KMS-11 (cell line): ENCODE data around the gene RIPK3.

Source experiments
- H2AFZ ChIP-seq: fragments of 200-600 bp; sonication (generic); 2 replicates; pipeline ENCODE4 v1.6.1; 2016; ENCODE audit warnings: antibody characterized with exemption, mixed run types, low read depth
- H3K27ac ChIP-seq: fragments of 200-600 bp; sonication (generic); 2 replicates; pipeline ENCODE4 v1.6.1; 2016; ENCODE audit warnings: mild to moderate bottlenecking, mixed run types
- H3K27me3 ChIP-seq: fragments of 200-600 bp; sonication (generic); 2 replicates; pipeline ENCODE4 v1.6.1; 2017; ENCODE audit warnings: mild to moderate bottlenecking, low read depth, mixed run types, moderate library complexity; ENCODE audit not compliant: insufficient read depth
- H3K36me3 ChIP-seq: fragments of 200-600 bp; sonication (generic); 2 replicates; pipeline ENCODE4 v1.6.1; 2017; ENCODE audit warnings: mild to moderate bottlenecking, mixed run types; ENCODE audit not compliant: insufficient read depth
- H3K4me1 ChIP-seq: fragments of 200-600 bp; sonication (generic); 2 replicates; pipeline ENCODE4 v1.6.1; 2016; ENCODE audit warnings: mild to moderate bottlenecking, low read depth, mixed run types; ENCODE audit not compliant: poor library complexity, severe bottlenecking
- H3K4me2 ChIP-seq: fragments of 200-600 bp; sonication (generic); 2 replicates; pipeline ENCODE4 v1.7.0; 2016; ENCODE audit warnings: mild to moderate bottlenecking, mixed run types
- H3K4me3 ChIP-seq: fragments of 200-600 bp; sonication (generic); IDR thresholded peaks from 2 replicates; pipeline ENCODE4 v1.6.1; 2017; ENCODE audit warnings: low read depth, low read length, mixed read lengths; ENCODE audit not compliant: insufficient read depth
- H3K79me2 ChIP-seq: fragments of 200-600 bp; sonication (generic); 2 replicates; pipeline ENCODE4 v1.6.1; 2016; ENCODE audit warnings: low read depth, mixed run types; ENCODE audit not compliant: insufficient read depth
- H3K9ac ChIP-seq: fragments of 200-600 bp; sonication (generic); 2 replicates; pipeline ENCODE4 v1.6.1; 2016; ENCODE audit warnings: mild to moderate bottlenecking, mixed run types
- H4K20me1 ChIP-seq: fragments of 200-600 bp; sonication (generic); 2 replicates; pipeline ENCODE4 v1.6.1; 2016; ENCODE audit warnings: mild to moderate bottlenecking, mixed run types; ENCODE audit not compliant: insufficient read depth
- CTCF ChIP-seq: fragments of 200-600 bp; sonication (generic); conservative IDR thresholded peaks from 2 replicates; pipeline ENCODE4 v1.6.1; 2017; ENCODE audit warnings: low read depth, mild to moderate bottlenecking, antibody characterized with exemption, low read length, moderate library complexity, mixed read lengths

RIPK3 gene

DNA sequence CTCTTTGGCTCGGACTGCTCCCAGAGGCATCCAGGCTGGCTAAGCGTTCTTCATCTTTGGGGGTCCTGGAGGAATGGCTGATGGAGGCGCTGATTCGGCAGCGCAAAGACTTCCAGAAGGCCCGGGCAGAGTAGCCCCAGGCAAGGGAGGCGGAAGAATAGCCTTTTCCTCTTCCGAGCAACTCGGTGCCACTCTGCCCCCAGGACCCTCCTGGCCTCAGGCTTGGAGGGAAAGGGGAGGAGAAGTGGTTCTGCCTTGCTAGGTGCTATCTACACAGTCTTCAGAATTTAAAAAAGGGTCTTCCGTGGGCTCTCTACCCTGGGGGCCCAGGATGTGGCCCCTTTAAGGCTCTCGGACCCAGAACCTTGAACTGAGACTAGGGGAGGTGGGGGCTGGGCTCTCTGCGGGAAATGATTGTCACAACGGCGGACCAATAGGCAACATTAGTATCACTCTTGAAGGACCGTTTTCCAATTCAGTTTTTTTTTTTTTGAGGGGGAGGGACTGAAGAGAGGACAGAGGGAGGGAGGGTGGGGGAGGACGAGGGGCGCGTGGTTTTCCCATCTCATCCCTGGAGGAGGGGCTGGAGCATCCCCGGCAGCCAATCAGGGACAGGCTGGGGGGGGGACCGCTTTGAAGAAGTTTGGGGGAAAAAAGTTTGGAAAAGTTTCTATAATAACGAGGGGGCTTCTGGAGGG is 27.9 kb upstream of the RIPK3 start, which contains the start of gene NFATC4:
TSS of gene NFATC4 (plus strand) at position 671 of the 698 bp plus-strand sequence. CDS start 157 bp downstream, outside the sequence.
- Histone ChIP-seq H3K27ac (peak within 1 kb of the TSS; percentile 64), H3K4me2 (peak within 1 kb of the TSS; percentile 46), H3K9ac (peak within 1 kb of the TSS; percentile 37; the same call in 1 of the 2 replicates), H2AFZ (peak within 1 kb of the TSS; percentile 88), H3K4me3 (no peak within 1 kb of the TSS), H3K36me3 (no peaks in the 10 kb centered on the region), H3K27me3 (no peaks in the 10 kb centered on the region), H3K79me2 (no peaks in the 10 kb centered on the region), H4K20me1 (no peaks in the 10 kb centered on the region), H3K4me1 (peaks cover 14% of the 10 kb centered on the region)
- no peak for TF ChIP-seq CTCF

DNA sequence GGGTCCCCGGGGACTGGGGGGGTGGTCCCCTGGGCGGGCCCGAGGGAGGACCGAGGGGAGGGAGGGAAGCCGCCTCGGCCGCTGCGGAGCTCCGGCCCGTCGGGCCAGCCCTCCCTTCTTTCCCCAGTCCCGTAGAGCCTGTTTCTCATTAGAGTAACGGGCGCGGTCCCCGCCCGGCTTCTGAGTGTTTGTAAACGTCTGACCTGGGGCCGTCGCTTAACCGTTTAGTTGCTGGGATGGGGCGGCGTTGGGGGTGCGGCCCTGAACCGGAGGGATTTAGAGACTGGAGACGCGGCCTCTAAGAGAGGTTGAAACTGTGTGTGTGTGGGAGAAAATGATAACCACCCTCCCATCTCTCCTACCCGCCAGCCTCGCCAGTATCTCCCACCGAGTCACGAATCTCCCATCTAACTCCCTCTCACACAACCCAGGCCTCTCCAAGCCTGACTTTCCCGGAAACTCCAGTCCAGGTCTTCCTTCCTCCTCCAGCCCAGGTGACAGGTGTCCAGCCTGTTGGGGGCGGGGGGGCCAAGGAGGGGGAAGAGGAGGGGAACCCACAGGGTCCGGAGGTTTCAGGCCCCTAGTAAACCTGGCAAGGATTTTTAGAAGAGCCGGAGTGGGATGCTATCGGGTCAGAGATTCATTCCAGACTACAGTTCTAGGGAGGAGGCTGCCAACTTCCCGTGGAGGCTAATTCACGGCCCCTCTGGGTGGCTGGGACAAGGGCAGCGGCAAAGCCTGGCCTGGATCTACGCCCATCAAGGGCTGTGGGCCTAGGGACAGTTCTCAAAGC is 27.1 kb upstream of the RIPK3 start:
- H3K4me3 ChIP-seq = no peak overlapping the region
- H3K79me2 ChIP-seq = no peaks in the 10 kb centered on the region
- no peak for TF ChIP-seq CTCF
- peak overlapping the region; percentile 88 for H2AFZ ChIP-seq
- peak overlapping the region; percentile 35; the same call in 1 of the 2 replicates for H3K9ac ChIP-seq
- peak overlapping the region; percentile 64 for H3K27ac ChIP-seq
- no peaks in the 10 kb centered on the region for H3K36me3 ChIP-seq
- no peaks in the 10 kb centered on the region for H3K27me3 ChIP-seq
- peak overlapping the region; percentile 46 for H3K4me2 ChIP-seq
- no peaks in the 10 kb centered on the region for H4K20me1 ChIP-seq
- peaks cover 14% of the 10 kb centered on the region for H3K4me1 ChIP-seq

DNA sequence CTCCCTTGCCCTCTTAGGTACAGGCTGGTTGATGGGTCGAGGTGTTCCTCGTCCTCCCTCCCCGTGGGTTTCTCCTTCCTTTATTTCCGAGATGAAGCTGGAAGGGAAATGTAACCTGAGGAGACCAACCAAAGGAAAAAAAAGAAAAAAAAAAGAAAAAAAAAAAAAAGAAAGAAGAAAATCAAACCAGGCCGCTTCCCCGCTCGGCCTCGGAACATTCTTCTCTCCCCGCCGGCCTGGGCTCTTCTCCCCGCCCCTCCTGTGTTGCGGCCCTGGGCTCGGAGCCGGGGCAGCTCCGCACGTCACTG is 26.6 kb upstream of the RIPK3 start:
- Histone ChIP-seq H2AFZ (peak overlapping the region; percentile 88), H4K20me1 (no peaks in the 10 kb centered on the region), H3K4me3 (no peak overlapping the region), H3K9ac (peak overlapping the region; percentile 35; the same call in 1 of the 2 replicates), H3K4me1 (peaks cover 14% of the 10 kb centered on the region), H3K36me3 (no peaks in the 10 kb centered on the region), H3K27me3 (no peaks in the 10 kb centered on the region), H3K27ac (peak overlapping the region; percentile 64), H3K4me2 (peak overlapping the region; percentile 46), H3K79me2 (no peaks in the 10 kb centered on the region)
- no peak for TF ChIP-seq CTCF

GRCh38 chr14:24365600-24366412 is 26.0 kb upstream of the RIPK3 start:
- H3K27me3 ChIP-seq = no peaks in the 10 kb centered on the region
- no peak overlapping the region for H3K4me3 ChIP-seq
- peak overlapping the region; percentile 46 for H3K4me2 ChIP-seq
- peaks cover 14% of the 10 kb centered on the region for H3K4me1 ChIP-seq
- no peaks in the 10 kb centered on the region for H3K36me3 ChIP-seq
- peak overlapping the region; percentile 88 for H2AFZ ChIP-seq
- TF ChIP-seq CTCF = peak; percentile 73
- H3K9ac ChIP-seq = peak overlapping the region; percentile 35; the same call in 1 of the 2 replicates
- no peaks in the 10 kb centered on the region for H4K20me1 ChIP-seq
- peak overlapping the region; percentile 64 for H3K27ac ChIP-seq
- no peaks in the 10 kb centered on the region for H3K79me2 ChIP-seq
